Karpas-422 (cell line): ENCODE measurements around the gene MTA3. TPM values are rescaled to one million over a fixed set of nuclear protein-coding genes. Genes with fewer than 3 reads are reported as not detected.

Experiments
- DNase-seq: peaks from one replicate; pipeline ENCODE4 v3.0.0-alpha.2; 2015
- H2AFZ ChIP-seq: fragments of 200-600 bp; sonication (generic); 2 replicates; pipeline ENCODE4 v1.6.1; 2014; ENCODE audit warnings: antibody characterized with exemption, low read length, mixed read lengths
- H3K27ac ChIP-seq: fragments of 200-600 bp; sonication (generic); 2 replicates; pipeline ENCODE4 v1.5.1; 2014; ENCODE audit warnings: mild to moderate bottlenecking, low read length, moderate library complexity
- H3K27me3 ChIP-seq: fragments of 200-600 bp; sonication (generic); 2 replicates; pipeline ENCODE4 v1.6.1; 2014; ENCODE audit warnings: low read length, mixed read lengths
- H3K36me3 ChIP-seq: fragments of 200-600 bp; sonication (generic); 2 replicates; pipeline ENCODE4 v1.6.1; 2014; ENCODE audit warnings: low read length, mixed read lengths; ENCODE audit not compliant: insufficient read depth
- H3K4me1 ChIP-seq: fragments of 200-600 bp; sonication (generic); 2 replicates; pipeline ENCODE4 v1.6.1; 2014; ENCODE audit warnings: mild to moderate bottlenecking, low read length, mixed read lengths
- H3K4me2 ChIP-seq: fragments of 200-600 bp; sonication (generic); 2 replicates; pipeline ENCODE4 v1.6.1; 2014; ENCODE audit warnings: low read length, low read depth, mild to moderate bottlenecking; ENCODE audit not compliant: poor library complexity, severe bottlenecking
- H3K4me3 ChIP-seq: fragments of 200-600 bp; sonication (generic); 2 replicates; pipeline ENCODE4 v1.5.1; 2014; ENCODE audit warnings: mild to moderate bottlenecking, antibody characterized with exemption, low read length, mixed read lengths
- H3K79me2 ChIP-seq: fragments of 200-600 bp; sonication (generic); 2 replicates; pipeline ENCODE4 v1.6.1; 2014; ENCODE audit warnings: mild to moderate bottlenecking, low read length, mixed read lengths
- H3K9ac ChIP-seq: fragments of 200-600 bp; sonication (generic); 2 replicates; pipeline ENCODE4 v1.6.0; 2014; ENCODE audit warnings: low read length
- H3K9me2 ChIP-seq: fragments of 200-600 bp; sonication (generic), shearing (Covaris generic); replicated peaks from 2 replicates; pipeline ENCODE4 v1.6.0; 2014; ENCODE audit warnings: mild to moderate bottlenecking, low read length, moderate library complexity; ENCODE audit not compliant: insufficient read depth
- H3K9me3 ChIP-seq: fragments of 300-700, 200-600 bp; sonication (generic); 2 replicates; pipeline ENCODE4 v1.6.1; 2014; ENCODE audit warnings: low read length, mixed read lengths
- H4K20me1 ChIP-seq: fragments of 200-600 bp; sonication (generic); 2 replicates; pipeline ENCODE4 v1.6.1; 2014; ENCODE audit warnings: mild to moderate bottlenecking, antibody characterized with exemption, low read length, low read depth; ENCODE audit not compliant: insufficient read depth
- total RNA-seq: library from RNA; depleted of rRNA; stranded (reverse); fragments of >200 nt; shearing (Covaris generic); gene quantifications from 2 replicates; pipeline ENCODE4 v1.2.3, GENCODE V29; 2014; ENCODE audit warnings: low replicate concordance

MTA3 gene
- total RNA-seq, 1 experiment from 2014 or later = 149 TPM

DNA sequence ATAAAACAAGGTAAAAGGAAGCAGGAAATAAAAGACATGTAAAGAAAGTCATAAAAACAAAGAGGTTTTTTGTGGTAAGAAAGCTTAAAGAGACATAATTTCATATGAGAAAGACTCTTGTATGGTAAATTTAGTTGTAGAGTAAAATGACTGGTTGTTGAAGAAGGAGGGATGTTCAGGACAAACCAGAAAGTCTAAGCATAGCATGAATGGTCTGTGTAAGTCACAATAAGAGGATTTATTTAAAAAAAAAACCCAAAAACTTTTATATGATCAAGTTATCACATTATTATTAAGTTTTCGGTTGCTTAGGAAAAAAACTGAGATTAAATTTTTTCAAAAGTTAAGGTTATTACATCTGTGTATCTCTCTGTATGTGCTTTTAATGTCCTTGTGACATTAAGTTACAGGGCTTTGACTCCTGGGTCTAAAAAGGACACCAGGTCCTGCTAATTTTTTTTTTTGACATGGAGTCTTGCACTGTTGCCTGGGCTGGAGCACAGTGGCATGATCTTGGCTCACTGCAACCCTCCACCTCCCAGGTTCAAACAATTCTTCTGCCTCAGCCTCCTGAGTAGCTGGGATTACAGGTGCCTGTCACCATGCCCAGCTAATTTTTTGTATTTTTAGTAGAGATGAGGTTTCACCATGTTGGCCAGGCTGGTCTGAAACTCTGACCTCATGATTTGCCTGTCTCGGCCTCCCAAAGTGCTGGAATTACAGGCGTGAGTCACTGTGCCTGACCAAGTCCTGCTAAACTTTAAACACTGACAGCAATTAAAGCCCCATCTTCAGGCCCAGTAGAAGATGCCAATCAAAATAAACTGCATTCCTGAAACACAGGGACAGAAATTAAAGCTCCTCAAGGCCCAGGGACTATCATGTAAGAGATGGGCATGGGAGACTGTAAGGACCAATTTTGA is 209.7 kb downstream of the MTA3 start:
- Histone ChIP-seq H3K4me3 (no peak overlapping the region), H3K9me3 (no peaks in the 10 kb centered on the region; the same call in 1 of the 2 replicates), H3K4me2 (no peak overlapping the region), H3K27me3 (no peaks in the 10 kb centered on the region), H4K20me1 (no peaks in the 10 kb centered on the region), H3K4me1 (no peaks in the 10 kb centered on the region), H3K36me3 (peaks cover 2% of the 10 kb centered on the region; the same call in 1 of the 2 replicates), H3K79me2 (no peaks in the 10 kb centered on the region), H3K9ac (no peak overlapping the region), H3K9me2 (no peaks in the 10 kb centered on the region), H2AFZ (no peak overlapping the region), H3K27ac (no peak overlapping the region)
- no peak for DNase-seq

DNA sequence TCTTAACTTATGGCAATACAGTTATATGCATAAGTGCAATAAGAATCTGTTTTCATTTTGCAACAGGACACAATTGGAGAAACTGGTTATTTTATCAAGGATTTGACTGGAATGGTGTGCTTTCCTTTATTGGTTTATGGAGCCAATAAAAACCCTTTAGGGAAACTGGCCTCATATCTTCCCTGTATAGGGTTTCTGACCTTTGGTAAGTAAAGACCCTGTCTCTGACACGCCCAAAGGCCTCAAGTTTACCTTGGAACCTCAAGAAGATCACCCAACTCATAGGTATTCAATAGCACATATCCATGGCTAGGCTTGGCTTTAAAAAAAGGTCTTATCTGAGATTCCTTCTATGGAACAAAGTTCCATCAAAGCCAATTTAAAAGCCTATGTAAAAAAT is 212.7 kb downstream of the MTA3 start:
- no peak overlapping the region for H3K9ac ChIP-seq
- no peak for DNase-seq
- no peak overlapping the region for H3K27ac ChIP-seq
- H3K27me3 ChIP-seq = no peaks in the 10 kb centered on the region
- peaks cover 2% of the 10 kb centered on the region; the same call in 1 of the 2 replicates for H3K36me3 ChIP-seq
- no peaks in the 10 kb centered on the region for H3K9me2 ChIP-seq
- H2AFZ ChIP-seq = no peak overlapping the region
- no peaks in the 10 kb centered on the region for H4K20me1 ChIP-seq
- H3K4me2 ChIP-seq = no peak overlapping the region
- no peaks in the 10 kb centered on the region; the same call in 1 of the 2 replicates for H3K9me3 ChIP-seq
- no peak overlapping the region for H3K4me3 ChIP-seq
- H3K79me2 ChIP-seq = no peaks in the 10 kb centered on the region
- no peaks in the 10 kb centered on the region for H3K4me1 ChIP-seq

- Histone ChIP-seq H3K4me1 (no peaks in the 10 kb centered on the region), H4K20me1 (no peaks in the 10 kb centered on the region), H3K9ac (no peak overlapping the region), H3K4me2 (no peak overlapping the region), H3K36me3 (no peaks in the 10 kb centered on the region), H2AFZ (no peak overlapping the region), H3K27me3 (no peaks in the 10 kb centered on the region), H3K79me2 (no peaks in the 10 kb centered on the region), H3K4me3 (no peak overlapping the region), H3K27ac (no peak overlapping the region), H3K9me2 (no peaks in the 10 kb centered on the region), H3K9me3 (no peaks in the 10 kb centered on the region)
- no peak for DNase-seq
These were observed 215.1 kb downstream of the MTA3 start for GRCh38 chr2:42783511-42783910.

- no peaks in the 10 kb centered on the region for H4K20me1 ChIP-seq
- no peak for DNase-seq
- no peaks in the 10 kb centered on the region for H3K79me2 ChIP-seq
These were observed 215.9 kb downstream of the MTA3 start for GRCh38 chr2:42784204-42784880.

GRCh38 chr2:42786561-42787345 is 218.3 kb downstream of the MTA3 start:
- no peak overlapping the region for H3K9ac ChIP-seq
- H2AFZ ChIP-seq = no peak overlapping the region
- no peak overlapping the region for H3K4me3 ChIP-seq
- no peak for DNase-seq
- no peaks in the 10 kb centered on the region for H3K79me2 ChIP-seq
- no peak overlapping the region for H3K27ac ChIP-seq
- no peaks in the 10 kb centered on the region for H4K20me1 ChIP-seq
- H3K4me2 ChIP-seq = no peak overlapping the region
- H3K27me3 ChIP-seq = no peaks in the 10 kb centered on the region
- H3K9me3 ChIP-seq = no peaks in the 10 kb centered on the region
- H3K9me2 ChIP-seq = no peaks in the 10 kb centered on the region
- H3K36me3 ChIP-seq = no peaks in the 10 kb centered on the region
- H3K4me1 ChIP-seq = no peaks in the 10 kb centered on the region

More at GRCh38 chr2:42784204-42784880, 215.9 kb downstream of the MTA3 start:
- no peak overlapping the region for H3K27ac ChIP-seq
- no peaks in the 10 kb centered on the region for H3K9me3 ChIP-seq
- H3K27me3 ChIP-seq = no peaks in the 10 kb centered on the region
- no peaks in the 10 kb centered on the region for H3K9me2 ChIP-seq
- H3K4me3 ChIP-seq = no peak overlapping the region
- H3K4me2 ChIP-seq = no peak overlapping the region
- no peaks in the 10 kb centered on the region for H3K4me1 ChIP-seq
- no peaks in the 10 kb centered on the region for H3K36me3 ChIP-seq
- H3K9ac ChIP-seq = no peak overlapping the region
- no peak overlapping the region for H2AFZ ChIP-seq

DNA sequence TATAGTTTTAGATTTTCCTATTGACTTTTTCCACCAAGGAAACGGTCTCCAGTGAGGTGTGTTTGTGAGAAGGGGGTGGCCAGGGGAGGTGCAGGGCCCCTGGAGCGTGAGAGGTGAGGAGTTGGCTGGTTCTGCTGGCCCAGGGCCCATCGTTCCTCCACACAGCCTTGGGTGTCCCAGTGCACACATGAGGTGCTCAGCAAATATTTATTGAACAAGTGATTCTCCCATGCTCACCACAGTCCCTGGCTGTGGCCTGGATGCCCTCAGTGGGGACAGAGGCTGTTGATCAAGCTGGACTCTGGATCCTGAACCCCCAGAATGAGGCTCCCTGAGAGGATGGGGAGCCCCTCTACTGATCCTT is 219.0 kb downstream of the MTA3 start:
- H2AFZ ChIP-seq = no peak overlapping the region
- no peaks in the 10 kb centered on the region for H3K4me1 ChIP-seq
- DNase-seq = no peak
- H3K4me3 ChIP-seq = no peak overlapping the region
- H3K9ac ChIP-seq = no peak overlapping the region
- H3K27ac ChIP-seq = no peak overlapping the region
- H4K20me1 ChIP-seq = no peaks in the 10 kb centered on the region
- H3K9me2 ChIP-seq = no peaks in the 10 kb centered on the region
- no peak overlapping the region for H3K4me2 ChIP-seq
- no peaks in the 10 kb centered on the region for H3K9me3 ChIP-seq
- H3K79me2 ChIP-seq = no peaks in the 10 kb centered on the region
- no peaks in the 10 kb centered on the region for H3K27me3 ChIP-seq
- no peaks in the 10 kb centered on the region for H3K36me3 ChIP-seq

GRCh38 chr2:42787788-42788477 is 219.5 kb downstream of the MTA3 start:
- H2AFZ ChIP-seq = no peak overlapping the region
- no peaks in the 10 kb centered on the region for H4K20me1 ChIP-seq
- H3K9me2 ChIP-seq = no peaks in the 10 kb centered on the region
- H3K36me3 ChIP-seq = no peaks in the 10 kb centered on the region
- no peak overlapping the region for H3K4me3 ChIP-seq
- H3K9me3 ChIP-seq = no peaks in the 10 kb centered on the region
- no peak for DNase-seq
- H3K27ac ChIP-seq = no peak overlapping the region
- no peaks in the 10 kb centered on the region for H3K27me3 ChIP-seq
- no peaks in the 10 kb centered on the region for H3K4me1 ChIP-seq
- H3K9ac ChIP-seq = no peak overlapping the region
- no peaks in the 10 kb centered on the region for H3K79me2 ChIP-seq
- H3K4me2 ChIP-seq = no peak overlapping the region
